GM19043 (cell line): ENCODE data around the gene TTBK2.

ENCODE experiments used
- ATAC-seq: cut with Tn5 transposase; IDR thresholded peaks from one replicate; pipeline ENCODE4 v1.9.1; 2021; ENCODE audit warnings: low read depth; ENCODE audit not compliant: unreplicated experiment

Gene TTBK2

GRCh38 chr15:42730536-42730935 lies 190.0 kb downstream of the TTBK2 start:
- ATAC-seq = no peak

GRCh38 chr15:42730135-42730534 lies 190.4 kb downstream of the TTBK2 start:
- no peak for ATAC-seq

GRCh38 chr15:42729409-42729808 lies 191.2 kb downstream of the TTBK2 start:
- ATAC-seq = no peak

- ATAC-seq = no peak
Measured at GRCh38 chr15:42728972-42729371, 191.6 kb downstream of the TTBK2 start.

GRCh38 chr15:42728560-42728959 lies 192.0 kb downstream of the TTBK2 start:
- ATAC-seq = no peak

GRCh38 chr15:42727750-42728381 lies 192.7 kb downstream of the TTBK2 start:
- no peak for ATAC-seq

GRCh38 chr15:42726114-42726513 lies 194.5 kb downstream of the TTBK2 start:
- no peak for ATAC-seq

GRCh38 chr15:42725331-42725903 lies 195.2 kb downstream of the TTBK2 start:
- no peak for ATAC-seq

GRCh38 chr15:42724276-42724675 lies 196.3 kb downstream of the TTBK2 start:
- ATAC-seq = no peak

GRCh38 chr15:42723068-42723467 lies 197.5 kb downstream of the TTBK2 start:
- ATAC-seq = no peak

GRCh38 chr15:42721916-42722315 lies 198.7 kb downstream of the TTBK2 start:
- ATAC-seq = no peak

GRCh38 chr15:42721016-42721415 lies 199.6 kb downstream of the TTBK2 start:
- no peak for ATAC-seq

- no peak for ATAC-seq
Measured at GRCh38 chr15:42720071-42720470, 200.5 kb downstream of the TTBK2 start.

- no peak for ATAC-seq
Measured at GRCh38 chr15:42719043-42719442, 201.5 kb downstream of the TTBK2 start.

GRCh38 chr15:42716626-42717025 lies 204.0 kb downstream of the TTBK2 start:
- ATAC-seq = no peak

- ATAC-seq = no peak
Measured at GRCh38 chr15:42716125-42716524, 204.5 kb downstream of the TTBK2 start.

GRCh38 chr15:42712584-42712983 lies 208.0 kb downstream of the TTBK2 start:
- ATAC-seq = no peak

- ATAC-seq = no peak
Measured at GRCh38 chr15:42711746-42712145, 208.8 kb downstream of the TTBK2 start.

- ATAC-seq = no peak
Measured at GRCh38 chr15:42710662-42711061, 209.9 kb downstream of the TTBK2 start.

- ATAC-seq = no peak
Measured at GRCh38 chr15:42707873-42708544, 212.6 kb downstream of the TTBK2 start.

- ATAC-seq = no peak
Measured at GRCh38 chr15:42707068-42707467, 213.5 kb downstream of the TTBK2 start.

GRCh38 chr15:42705336-42705735 lies 215.2 kb downstream of the TTBK2 start:
- no peak for ATAC-seq
